ENCODE data around the gene NKPD1.

NKPD1 gene

GRCh38 chr19:45186509-45187334, 25.9 kb upstream of the NKPD1 start:
- Histone ChIP-seq H3K27ac (ENCODE audit: low read depth, low read length) (no peak overlapping the region), H3K9ac (ENCODE audit: low read length in 5 of 5) (no peak overlapping the region), H3K36me3 (ENCODE audit: control insufficient read depth in 5 of 5, insufficient read depth in 5 of 5, low read length in 5 of 5) (no peaks in the 10 kb centered on the region), H3K9me3 (ENCODE audit: control insufficient read depth in 5 of 5, low read length in 5 of 5) (no peaks in the 10 kb centered on the region), H3K4me1 (ENCODE audit: control insufficient read depth in 5 of 5, insufficient read depth in 5 of 5, low read length in 5 of 5) (peaks cover 0 to 8% (median under 1%) of the 10 kb centered on the region in 5 donors), H3K27me3 (ENCODE audit: control insufficient read depth in 5 of 5, insufficient read depth in 4 of 5, low read length in 5 of 5) (no peaks in the 10 kb centered on the region), H3K4me3 (ENCODE audit: low read depth in 1 of 5, low read length in 5 of 5) (no peak overlapping the region)

- Histone ChIP-seq H3K9me3 (ENCODE audit: control insufficient read depth in 5 of 5, low read length in 5 of 5) (no peaks in the 10 kb centered on the region), H3K4me1 (ENCODE audit: control insufficient read depth in 5 of 5, insufficient read depth in 5 of 5, low read length in 5 of 5) (peaks cover 3 to 31% (median 22%) of the 10 kb centered on the region in 5 donors), H3K27me3 (ENCODE audit: control insufficient read depth in 5 of 5, insufficient read depth in 4 of 5, low read length in 5 of 5) (no peaks in the 10 kb centered on the region), H3K36me3 (ENCODE audit: control insufficient read depth in 5 of 5, insufficient read depth in 5 of 5, low read length in 5 of 5) (peaks cover 0 to 9% (median 5%) of the 10 kb centered on the region in 5 donors), H3K4me3 (ENCODE audit: low read depth in 1 of 5, low read length in 5 of 5) (no peak overlapping the region), H3K27ac (ENCODE audit: low read depth, low read length) (no peak overlapping the region), H3K9ac (ENCODE audit: low read length in 5 of 5) (no peak overlapping the region)
These were observed 23.3 kb upstream of the NKPD1 start for GRCh38 chr19:45184115-45184514.

GRCh38 chr19:45182758-45183157, 22.0 kb upstream of the NKPD1 start:
- Histone ChIP-seq H3K9ac (ENCODE audit: low read length in 5 of 5) (no peak overlapping the region), H3K36me3 (ENCODE audit: control insufficient read depth in 5 of 5, insufficient read depth in 5 of 5, low read length in 5 of 5) (peaks cover 0 to 9% (median 5%) of the 10 kb centered on the region in 5 donors), H3K27me3 (ENCODE audit: control insufficient read depth in 5 of 5, insufficient read depth in 4 of 5, low read length in 5 of 5) (peaks cover 0 to 3% (median 0%) of the 10 kb centered on the region in 5 donors), H3K4me3 (ENCODE audit: low read depth in 1 of 5, low read length in 5 of 5) (no peak overlapping the region), H3K27ac (ENCODE audit: low read depth, low read length) (no peak overlapping the region), H3K9me3 (ENCODE audit: control insufficient read depth in 5 of 5, low read length in 5 of 5) (no peaks in the 10 kb centered on the region), H3K4me1 (ENCODE audit: control insufficient read depth in 5 of 5, insufficient read depth in 5 of 5, low read length in 5 of 5) (peaks cover 5 to 37% (median 29%) of the 10 kb centered on the region in 5 donors)

GRCh38 chr19:45180936-45181335, 20.2 kb upstream of the NKPD1 start:
- peak overlapping the region in 2 of 5 donors; percentile 1 to 3 for H3K9ac ChIP-seq (ENCODE audit: low read length in 5 of 5)
- H3K4me1 ChIP-seq (ENCODE audit: control insufficient read depth in 5 of 5, insufficient read depth in 5 of 5, low read length in 5 of 5): peaks cover 5 to 45% (median 36%) of the 10 kb centered on the region in 5 donors

GRCh38 chr19:45179892-45180370, 19.1 kb upstream of the NKPD1 start:
- Histone ChIP-seq H3K36me3 (ENCODE audit: control insufficient read depth in 5 of 5, insufficient read depth in 5 of 5, low read length in 5 of 5) (peaks cover 0 to 9% (median 5%) of the 10 kb centered on the region in 5 donors), H3K9ac (ENCODE audit: low read length in 5 of 5) (peak overlapping the region in 4 of 5 donors; percentile 17 to 93 (median 64)), H3K4me1 (ENCODE audit: control insufficient read depth in 5 of 5, insufficient read depth in 5 of 5, low read length in 5 of 5) (peaks cover 5 to 44% (median 36%) of the 10 kb centered on the region in 5 donors), H3K27ac (ENCODE audit: low read depth, low read length) (peak overlapping the region; percentile 78), H3K4me3 (ENCODE audit: low read depth in 1 of 5, low read length in 5 of 5) (peak overlapping the region; percentile 15 to 99 (median 96)), H3K27me3 (ENCODE audit: control insufficient read depth in 5 of 5, insufficient read depth in 4 of 5, low read length in 5 of 5) (peaks cover 0 to 3% (median 0%) of the 10 kb centered on the region in 5 donors), H3K9me3 (ENCODE audit: control insufficient read depth in 5 of 5, low read length in 5 of 5) (no peaks in the 10 kb centered on the region)

More at GRCh38 chr19:45180936-45181335, 20.2 kb upstream of the NKPD1 start:
- peaks cover 0 to 9% (median 5%) of the 10 kb centered on the region in 5 donors for H3K36me3 ChIP-seq (ENCODE audit: control insufficient read depth in 5 of 5, insufficient read depth in 5 of 5, low read length in 5 of 5)
- H3K27me3 ChIP-seq (ENCODE audit: control insufficient read depth in 5 of 5, insufficient read depth in 4 of 5, low read length in 5 of 5): peaks cover 0 to 3% (median 0%) of the 10 kb centered on the region in 5 donors
- H3K4me3 ChIP-seq (ENCODE audit: low read depth in 1 of 5, low read length in 5 of 5): no peak overlapping the region
- H3K9me3 ChIP-seq (ENCODE audit: control insufficient read depth in 5 of 5, low read length in 5 of 5): no peaks in the 10 kb centered on the region
- no peak overlapping the region for H3K27ac ChIP-seq (ENCODE audit: low read depth, low read length)

- Histone ChIP-seq H3K4me1 (ENCODE audit: control insufficient read depth in 5 of 5, insufficient read depth in 5 of 5, low read length in 5 of 5) (peaks cover 5 to 42% (median 36%) of the 10 kb centered on the region in 5 donors), H3K9me3 (ENCODE audit: control insufficient read depth in 5 of 5, low read length in 5 of 5) (no peaks in the 10 kb centered on the region), H3K36me3 (ENCODE audit: control insufficient read depth in 5 of 5, insufficient read depth in 5 of 5, low read length in 5 of 5) (peaks cover 0 to 9% (median 5%) of the 10 kb centered on the region in 5 donors), H3K27ac (ENCODE audit: low read depth, low read length) (peak overlapping the region; percentile 78), H3K4me3 (ENCODE audit: low read depth in 1 of 5, low read length in 5 of 5) (peak overlapping the region; percentile 85 to 99 (median 96)), H3K27me3 (ENCODE audit: control insufficient read depth in 5 of 5, insufficient read depth in 4 of 5, low read length in 5 of 5) (peaks cover 0 to 3% (median 0%) of the 10 kb centered on the region in 5 donors), H3K9ac (ENCODE audit: low read length in 5 of 5) (peak overlapping the region; percentile 68 to 93 (median 79))
These were observed 18.5 kb upstream of the NKPD1 start for GRCh38 chr19:45179072-45179891.

GRCh38 chr19:45178262-45179071, 17.7 kb upstream of the NKPD1 start, which contains the start of gene BLOC1S3:
Gene BLOC1S3 (plus strand): TSS chr19:45178784. CDS start chr19:45179297, 513 bp downstream.
- Histone ChIP-seq H3K27ac (ENCODE audit: low read depth, low read length) (peak within 1 kb of the TSS; percentile 90), H3K27me3 (ENCODE audit: control insufficient read depth in 5 of 5, insufficient read depth in 4 of 5, low read length in 5 of 5) (peaks cover 0 to 3% (median 0%) of the 10 kb centered on the region in 5 donors), H3K4me1 (ENCODE audit: control insufficient read depth in 5 of 5, insufficient read depth in 5 of 5, low read length in 5 of 5) (peaks cover 5 to 42% (median 36%) of the 10 kb centered on the region in 5 donors), H3K9ac (ENCODE audit: low read length in 5 of 5) (peak within 1 kb of the TSS; percentile 68 to 93 (median 79)), H3K4me3 (ENCODE audit: low read depth in 1 of 5, low read length in 5 of 5) (peak within 1 kb of the TSS; percentile 87 to 99 (median 96)), H3K36me3 (ENCODE audit: control insufficient read depth in 5 of 5, insufficient read depth in 5 of 5, low read length in 5 of 5) (peaks cover 0 to 9% (median 5%) of the 10 kb centered on the region in 5 donors), H3K9me3 (ENCODE audit: control insufficient read depth in 5 of 5, low read length in 5 of 5) (no peaks in the 10 kb centered on the region)

- Histone ChIP-seq H3K4me3 (ENCODE audit: low read depth in 1 of 5, low read length in 5 of 5) (peak within 1 kb of the TSS; percentile 87 to 99 (median 96)), H3K9ac (ENCODE audit: low read length in 5 of 5) (peak within 1 kb of the TSS; percentile 68 to 93 (median 79)), H3K27ac (ENCODE audit: low read depth, low read length) (peak within 1 kb of the TSS; percentile 90), H3K36me3 (ENCODE audit: control insufficient read depth in 5 of 5, insufficient read depth in 5 of 5, low read length in 5 of 5) (peaks cover 0 to 9% (median 5%) of the 10 kb centered on the region in 5 donors), H3K4me1 (ENCODE audit: control insufficient read depth in 5 of 5, insufficient read depth in 5 of 5, low read length in 5 of 5) (peaks cover 5 to 42% (median 35%) of the 10 kb centered on the region in 5 donors), H3K27me3 (ENCODE audit: control insufficient read depth in 5 of 5, insufficient read depth in 4 of 5, low read length in 5 of 5) (peaks cover 0 to 3% (median 0%) of the 10 kb centered on the region in 5 donors), H3K9me3 (ENCODE audit: control insufficient read depth in 5 of 5, low read length in 5 of 5) (no peaks in the 10 kb centered on the region)
These were observed 17.1 kb upstream of the NKPD1 start, which contains the start of gene TRAPPC6A for GRCh38 chr19:45177817-45178261. Gene TRAPPC6A (minus strand): TSS chr19:45178237. CDS start chr19:45178218, 19 bp downstream.

All from subcutaneous abdominal adipose tissue (tissue), 5 donors.